ENCODE measurements around the gene KRTAP5-3. TPM values are rescaled to one million over a fixed set of nuclear protein-coding genes. Genes with fewer than 3 reads are reported as not detected.

KRTAP5-3 gene
- total and polyA plus RNA-seq, 9 of the 15 experiments (the other 6 are each of a cell fraction or from before 2014, with no cell fraction given) = not detected

DNA sequence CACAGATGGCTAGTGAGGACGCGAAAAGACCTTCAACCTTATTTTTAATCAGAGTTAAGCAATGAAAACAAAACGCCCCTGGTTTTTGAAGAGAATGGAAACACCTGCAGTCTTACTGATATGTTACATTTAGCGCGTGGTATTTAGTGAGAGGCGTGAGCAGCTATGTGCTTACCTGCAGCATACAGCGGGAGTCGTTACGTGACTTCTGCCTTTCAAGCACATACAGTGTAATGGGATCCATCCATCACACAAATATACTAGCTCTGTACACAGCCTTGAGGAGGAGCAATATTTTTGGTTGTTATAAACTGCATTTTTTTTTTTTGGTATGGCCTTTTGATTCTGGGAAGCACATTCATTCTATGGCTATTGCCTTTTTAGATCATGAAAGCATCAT is 15.6 kb downstream of the KRTAP5-3 start:
- CTCF ChIA-PET (ENCODE audit: low intra/inter-chr PET ratio) = no interaction called here

DNA sequence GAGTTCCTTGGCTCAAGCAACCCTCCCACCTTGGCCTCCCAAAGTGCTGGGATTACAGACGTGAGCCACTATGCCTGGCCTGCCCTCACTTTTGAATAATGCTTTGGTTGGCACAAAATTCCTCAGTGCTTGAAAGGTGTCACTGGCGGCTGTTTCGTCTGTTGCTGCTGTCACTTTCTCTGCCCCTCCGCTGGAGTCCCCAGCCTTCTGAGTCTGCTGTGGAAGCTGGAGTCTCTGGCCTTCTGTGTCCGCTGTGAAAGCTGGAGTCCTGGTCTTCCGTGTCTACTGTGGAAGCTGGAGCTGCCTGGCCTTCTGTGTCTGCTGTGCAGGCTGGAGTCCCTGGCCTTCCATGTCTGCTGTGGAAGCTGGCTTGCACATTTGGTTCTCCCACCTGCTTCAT is 18.3 kb downstream of the KRTAP5-3 start:
- ChIA-PET POLR2A (no interaction called here), CTCF (ENCODE audit: low intra/inter-chr PET ratio) (no interaction called here)
- in situ Hi-C loops (cut with MboI) (loop anchor here (5.0 kb wide), 1 partner anchor 37 kb away; the partner anchor contains the start of gene KRTAP5-5), intact Hi-C loops (cut with micrococcal nuclease) (no loop called here)
- Histone ChIP-seq H3K4me3 (no peak overlapping the region), H3K4me2 (ENCODE audit: insufficient read depth, low read length) (no peak overlapping the region), H3K4me1 (replicated peaks in 1 of 2; ENCODE audit: control insufficient read depth in 2 of 2, insufficient read depth in 2 of 2, low read length in 2 of 2) (no peaks in the 10 kb centered on the region), H3K79me2 (ENCODE audit: control insufficient read depth, insufficient read depth, low read length) (no peaks in the 10 kb centered on the region), H3K9me1 (ENCODE audit: control insufficient read depth, insufficient read depth, low read length) (no peaks in the 10 kb centered on the region), H3K36me3 (ENCODE audit: control insufficient read depth, insufficient read depth, low read length) (no peaks in the 10 kb centered on the region), H3K9me3 (replicated peaks; ENCODE audit: control insufficient read depth, insufficient read depth, low read depth, low read length) (no peaks in the 10 kb centered on the region), H3K27ac (ENCODE audit: extremely low read depth, low read depth, low read length) (no peak overlapping the region), H3K27me3 (ENCODE audit: control insufficient read depth in 2 of 2, insufficient read depth in 2 of 2, low read length in 2 of 2) (peaks cover 10 to 29% of the 10 kb centered on the region in 2 experiments; a peak in 3 of 5 replicates), H3K9ac (ENCODE audit: insufficient read depth in 1 of 2, low read depth in 2 of 2, low read length in 2 of 2) (no peak overlapping the region), H2AFZ (ENCODE audit: low read depth, low read length) (no peak overlapping the region), H4K20me1 (replicated peaks; ENCODE audit: control insufficient read depth, insufficient read depth, low read length) (no peaks in the 10 kb centered on the region; the same call in 1 of the 2 replicates)
- WGBS (ENCODE audit: insufficient coverage, low coverage, missing lambda C conversion rate) = 5% methylated on average over 4 of the region's 6 CpGs
- FAIRE-seq = no peak
- no TSS peak for BruUV-seq (replicated peaks)
- no peak for ATAC-seq
- DNase-seq (ENCODE audit: extremely low read depth in 1 of 4, low spot score in 3 of 4) = no peak
- no peak for TF ChIP-seq TBP (optimal IDR thresholded peaks at IDR 0.05; ENCODE audit: low read depth, low read length)
- TF ChIP-seq MAFF (IDR thresholded peaks at IDR 0.05; ENCODE audit: low read length) = no peak
- TF ChIP-seq TAL1 (IDR thresholded peaks at IDR 0.05) = no peak
- TF ChIP-seq SREBF1 (IDR thresholded peaks at IDR 0.05; ENCODE audit: borderline replicate concordance, low read depth, low read length) = no peak
- no peak for TF ChIP-seq NFXL1 (CRISPR knock-in tag; IDR thresholded peaks at IDR 0.05)
- no peak for TF ChIP-seq ZNF707 (CRISPR knock-in tag; conservative IDR thresholded peaks at IDR 0.05)
- no peak for TF ChIP-seq SIX5 (IDR thresholded peaks at IDR 0.05; ENCODE audit: borderline replicate concordance in 1 of 2, insufficient read depth in 1 of 2, low read depth in 1 of 2, low read length in 2 of 2)
- TF ChIP-seq PPARD (CRISPR knock-in tag; IDR thresholded peaks at IDR 0.05) = no peak
- no peak for TF ChIP-seq LARP7 (IDR thresholded peaks at IDR 0.05)
- TF ChIP-seq GATA2 (CRISPR knock-in tag; IDR thresholded peaks at IDR 0.05) = no peak
- TF ChIP-seq ZZZ3 (IDR thresholded peaks at IDR 0.05) = no peak
- no peak for TF ChIP-seq KLF10 (CRISPR knock-in tag; IDR thresholded peaks at IDR 0.05)
- no peak for TF ChIP-seq SRSF3 (IDR thresholded peaks at IDR 0.05; ENCODE audit: insufficient read depth, low read length)
- TF ChIP-seq, protein P1, sequence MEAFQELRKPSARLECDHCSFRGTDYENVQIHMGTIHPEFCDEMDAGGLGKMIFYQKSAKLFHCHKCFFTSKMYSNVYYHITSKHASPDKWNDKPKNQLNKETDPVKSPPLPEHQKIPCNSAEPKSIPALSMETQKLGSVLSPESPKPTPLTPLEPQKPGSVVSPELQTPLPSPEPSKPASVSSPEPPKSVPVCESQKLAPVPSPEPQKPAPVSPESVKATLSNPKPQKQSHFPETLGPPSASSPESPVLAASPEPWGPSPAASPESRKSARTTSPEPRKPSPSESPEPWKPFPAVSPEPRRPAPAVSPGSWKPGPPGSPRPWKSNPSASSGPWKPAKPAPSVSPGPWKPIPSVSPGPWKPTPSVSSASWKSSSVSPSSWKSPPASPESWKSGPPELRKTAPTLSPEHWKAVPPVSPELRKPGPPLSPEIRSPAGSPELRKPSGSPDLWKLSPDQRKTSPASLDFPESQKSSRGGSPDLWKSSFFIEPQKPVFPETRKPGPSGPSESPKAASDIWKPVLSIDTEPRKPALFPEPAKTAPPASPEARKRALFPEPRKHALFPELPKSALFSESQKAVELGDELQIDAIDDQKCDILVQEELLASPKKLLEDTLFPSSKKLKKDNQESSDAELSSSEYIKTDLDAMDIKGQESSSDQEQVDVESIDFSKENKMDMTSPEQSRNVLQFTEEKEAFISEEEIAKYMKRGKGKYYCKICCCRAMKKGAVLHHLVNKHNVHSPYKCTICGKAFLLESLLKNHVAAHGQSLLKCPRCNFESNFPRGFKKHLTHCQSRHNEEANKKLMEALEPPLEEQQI (IDR thresholded peaks at IDR 0.05) = no peak

More for the DNA sequence above, 15.6 kb downstream of the KRTAP5-3 start:
- ATAC-seq (no peak), FAIRE-seq (no peak), DNase-seq (ENCODE audit: extremely low read depth in 1 of 4, low spot score in 3 of 4) (no peak)
- BruUV-seq (replicated peaks) = no TSS peak
- Histone ChIP-seq H4K20me1 (replicated peaks; ENCODE audit: control insufficient read depth, insufficient read depth, low read length) (peaks cover 4% of the 10 kb centered on the region; the same call in 1 of the 2 replicates), H2AFZ (ENCODE audit: low read depth, low read length) (no peak overlapping the region), H3K4me3 (no peak overlapping the region), H3K4me2 (ENCODE audit: insufficient read depth, low read length) (no peak overlapping the region), H3K36me3 (ENCODE audit: control insufficient read depth, insufficient read depth, low read length) (no peaks in the 10 kb centered on the region), H3K9me1 (ENCODE audit: control insufficient read depth, insufficient read depth, low read length) (no peaks in the 10 kb centered on the region), H3K9me3 (replicated peaks; ENCODE audit: control insufficient read depth, insufficient read depth, low read depth, low read length) (no peaks in the 10 kb centered on the region), H3K79me2 (ENCODE audit: control insufficient read depth, insufficient read depth, low read length) (no peaks in the 10 kb centered on the region), H3K27me3 (ENCODE audit: control insufficient read depth in 2 of 2, insufficient read depth in 2 of 2, low read length in 2 of 2) (peaks cover 17 to 44% of the 10 kb centered on the region in 2 experiments; a peak in 3 of 5 replicates), H3K9ac (ENCODE audit: insufficient read depth in 1 of 2, low read depth in 2 of 2, low read length in 2 of 2) (no peak overlapping the region), H3K4me1 (replicated peaks in 1 of 2; ENCODE audit: control insufficient read depth in 2 of 2, insufficient read depth in 2 of 2, low read length in 2 of 2) (no peaks in the 10 kb centered on the region), H3K27ac (ENCODE audit: extremely low read depth, low read depth, low read length) (no peak overlapping the region)
- in situ Hi-C loops (cut with MboI) (loop anchor here (5.0 kb wide), 1 partner anchor 35 kb away; the partner anchor contains the start of gene KRTAP5-5), intact Hi-C loops (cut with micrococcal nuclease) (no loop called here)
- POLR2A ChIA-PET = interaction anchor here (0.7 to 0.8 kb wide), 2 partner anchors 21 to 944 kb away, joined by 3 to 7 read pairs; no protein-coding TSS in a partner anchor
- no peak for TF ChIP-seq RB1 (IDR thresholded peaks at IDR 0.05; ENCODE audit: low read depth)
- no peak for TF ChIP-seq BHLHE40 (IDR thresholded peaks at IDR 0.05; ENCODE audit: low read length)
- no peak for TF ChIP-seq GTF2A2 (tag; IDR thresholded peaks at IDR 0.05)
- TF ChIP-seq TARDBP (IDR thresholded peaks at IDR 0.05) = no peak
- TF ChIP-seq STAG1 (CRISPR knock-in tag; IDR thresholded peaks at IDR 0.05; ENCODE audit: borderline replicate concordance) = no peak
- no peak for TF ChIP-seq MYC (IDR thresholded peaks at IDR 0.05; ENCODE audit: low read depth, low read length)
- no peak for TF ChIP-seq MYC (CRISPR knock-in tag; IDR thresholded peaks at IDR 0.05; ENCODE audit: borderline replicate concordance, low read depth)
- no peak for TF ChIP-seq RHOXF2B (CRISPR knock-in tag; conservative IDR thresholded peaks at IDR 0.05)
- WGBS (ENCODE audit: insufficient coverage, low coverage, missing lambda C conversion rate) = 2% methylated on average over 9 of the region's 9 CpGs

Measured in K562 (cell line).